Activated B cell treated with CpG ODN at 0.5 μM for 24 hours (primary cell): ENCODE results near the gene A3GALT2. TPM values are rescaled to one million over a fixed set of nuclear protein-coding genes. Genes with fewer than 3 reads are reported as not detected.
"Not testable (repeated sequence)": the region's sequence is repeated elsewhere in the genome, so short reads cannot be mapped to it uniquely, and the experiment has no call there.

ENCODE experiments used
- ATAC-seq: fragments of 200-7000 bp; cut with Tn5 transposase; one replicate; pipeline ENCODE4 v1.10.0; 2021; ENCODE audit warnings: low read depth, mild to moderate bottlenecking, moderate library complexity
- CTCF ChIA-PET: fragments of 350-600 bp; sonication (Branson Sonifier 250); formaldehyde crosslinking; loops from one replicate; lab custom pipeline; 2021; ENCODE audit warnings: antibody characterized with exemption; lab: Charles Lee
- POLR2A ChIA-PET: fragments of 350-600 bp; sonication (Branson Sonifier 250); formaldehyde crosslinking; loops from one replicate; lab custom pipeline; 2021; ENCODE audit warnings: antibody characterized with exemption; lab: Charles Lee
- DNase-seq: peaks from one replicate; pipeline ENCODE4 v3.0.0; 2022
- H3K27ac Mint-ChIP-seq: one replicate; pipeline ENCODE4 v1.8.0; 2020; ENCODE audit warnings: mixed read lengths
- H3K27me3 Mint-ChIP-seq: one replicate; pipeline ENCODE4 v1.8.0; 2021; ENCODE audit warnings: mixed read lengths
- H3K36me3 Mint-ChIP-seq: one replicate; pipeline ENCODE4 v1.8.0; 2021; ENCODE audit warnings: low read depth, mixed read lengths
- H3K4me1 Mint-ChIP-seq: one replicate; pipeline ENCODE4 v1.8.0; 2021; ENCODE audit warnings: mixed read lengths
- H3K4me3 Mint-ChIP-seq: one replicate; pipeline ENCODE4 v1.8.0; 2020; ENCODE audit warnings: mild to moderate bottlenecking, mixed read lengths
- H3K9me3 Mint-ChIP-seq: one replicate; pipeline ENCODE4 v1.8.0; 2020; ENCODE audit warnings: mixed read lengths
- intact Hi-C: fragments of 100-400 bp; cut with micrococcal nuclease; formaldehyde crosslinking; loops from one replicate; pipeline ENCODE4 v1.15.1; 2024
- total RNA-seq: library from RNA; stranded (reverse); gene quantifications from 2 replicates; pipeline ENCODE4 v1.2.3, GENCODE V29; 2022
- TF ChIP-seq, protein P1 (sequence below): fragments of 200-600 bp; IDR thresholded peaks from one replicate; pipeline ENCODE4 v1.8.0; 2022; ENCODE audit warnings: antibody characterized with exemption, mild to moderate bottlenecking

Gene A3GALT2
- total RNA-seq, 1 donor from 2014 or later: not detected

DNA sequence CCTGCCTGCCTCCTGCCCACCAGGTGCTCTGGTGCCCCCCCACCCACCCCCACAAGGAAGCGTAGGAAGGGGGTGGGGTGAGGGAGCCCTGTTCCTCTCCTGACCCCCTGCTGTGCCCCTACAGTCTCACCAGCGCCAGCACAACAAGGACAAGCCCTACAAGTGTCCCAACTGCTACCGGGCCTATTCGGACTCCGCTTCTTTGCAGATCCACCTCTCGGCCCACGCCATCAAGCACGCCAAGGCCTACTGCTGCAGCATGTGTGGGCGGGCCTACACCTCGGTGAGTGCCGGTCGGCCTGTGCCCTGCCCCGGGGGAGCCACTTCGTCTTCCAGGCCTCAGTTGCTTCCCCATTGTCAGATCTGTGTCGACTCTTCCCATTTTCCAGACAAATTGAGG is 25.9 kb downstream of the A3GALT2 start:
- intact Hi-C loops: loop anchor here (1.0 to 5.0 kb wide), 8 partner anchors 38 to 363 kb away; partner anchors contain the start of gene ZNF362
- H3K4me1 Mint-ChIP-seq: no peaks in the 10 kb centered on the region
- peaks cover 42% of the 10 kb centered on the region for H3K36me3 Mint-ChIP-seq
- H3K27ac Mint-ChIP-seq: no peak overlapping the region
- TF ChIP-seq, protein P1, sequence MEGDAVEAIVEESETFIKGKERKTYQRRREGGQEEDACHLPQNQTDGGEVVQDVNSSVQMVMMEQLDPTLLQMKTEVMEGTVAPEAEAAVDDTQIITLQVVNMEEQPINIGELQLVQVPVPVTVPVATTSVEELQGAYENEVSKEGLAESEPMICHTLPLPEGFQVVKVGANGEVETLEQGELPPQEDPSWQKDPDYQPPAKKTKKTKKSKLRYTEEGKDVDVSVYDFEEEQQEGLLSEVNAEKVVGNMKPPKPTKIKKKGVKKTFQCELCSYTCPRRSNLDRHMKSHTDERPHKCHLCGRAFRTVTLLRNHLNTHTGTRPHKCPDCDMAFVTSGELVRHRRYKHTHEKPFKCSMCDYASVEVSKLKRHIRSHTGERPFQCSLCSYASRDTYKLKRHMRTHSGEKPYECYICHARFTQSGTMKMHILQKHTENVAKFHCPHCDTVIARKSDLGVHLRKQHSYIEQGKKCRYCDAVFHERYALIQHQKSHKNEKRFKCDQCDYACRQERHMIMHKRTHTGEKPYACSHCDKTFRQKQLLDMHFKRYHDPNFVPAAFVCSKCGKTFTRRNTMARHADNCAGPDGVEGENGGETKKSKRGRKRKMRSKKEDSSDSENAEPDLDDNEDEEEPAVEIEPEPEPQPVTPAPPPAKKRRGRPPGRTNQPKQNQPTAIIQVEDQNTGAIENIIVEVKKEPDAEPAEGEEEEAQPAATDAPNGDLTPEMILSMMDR: no peak
- ATAC-seq: no peak
- no peak for DNase-seq
- no peaks in the 10 kb centered on the region for H3K27me3 Mint-ChIP-seq
- POLR2A ChIA-PET: interaction anchor here (2.0 kb wide), 1 partner anchor 177 kb away, joined by 6 read pairs; the partner anchor contains the start of gene ZSCAN20
- CTCF ChIA-PET: interaction anchor here (0.9 to 6.0 kb wide), 26 partner anchors 11 to 362 kb away, joined by 3 to 143 read pairs (median 4); partner anchors contain the start of gene ZSCAN20
- H3K4me3 Mint-ChIP-seq: no peak overlapping the region
- no peaks in the 10 kb centered on the region for H3K9me3 Mint-ChIP-seq

DNA sequence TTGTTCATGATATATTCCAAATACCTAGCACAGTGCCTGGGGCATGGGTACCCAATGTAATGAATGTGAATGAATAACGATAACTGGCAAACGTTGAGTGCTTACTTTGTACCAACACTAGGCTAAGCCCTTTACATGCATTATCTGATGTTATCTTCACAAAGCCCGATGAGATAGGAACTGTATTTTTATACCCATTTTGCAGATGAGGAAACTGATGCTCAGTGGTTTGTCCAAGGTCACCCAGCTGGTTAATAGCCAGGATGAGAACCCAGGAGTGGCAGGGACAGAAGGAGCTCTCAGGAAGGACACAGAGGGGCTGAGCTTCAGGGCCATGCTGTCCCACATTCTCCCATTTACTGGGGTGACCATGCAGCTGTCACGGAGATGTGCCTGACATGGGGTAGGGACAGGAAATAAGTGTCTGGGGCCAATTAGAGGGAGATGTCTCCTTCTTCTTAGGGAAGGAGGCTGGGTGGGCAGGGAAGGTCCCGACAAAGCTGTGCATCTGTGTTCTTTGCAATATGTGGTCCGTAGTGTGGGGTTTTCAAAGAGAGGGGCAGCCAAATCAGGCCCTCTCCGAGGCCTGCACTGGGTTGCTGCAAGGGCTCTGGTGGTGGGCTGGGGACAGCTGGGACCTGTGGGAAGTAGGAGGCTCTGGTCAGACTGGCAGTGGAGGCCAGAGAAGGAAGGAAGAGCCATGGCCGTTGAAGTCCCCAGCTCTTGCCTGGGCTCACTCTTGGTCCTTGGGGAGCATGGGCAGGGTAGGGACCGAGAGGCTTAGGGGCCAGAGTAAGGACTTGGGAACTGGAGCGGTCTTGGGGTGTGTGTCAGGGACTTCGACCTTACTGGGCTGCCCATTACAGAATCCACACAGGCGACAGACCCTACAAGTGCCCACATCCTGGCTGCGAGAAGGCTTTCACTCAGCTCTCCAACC is 26.6 kb downstream of the A3GALT2 start:
- H3K27me3 Mint-ChIP-seq: no peaks in the 10 kb centered on the region
- ChIA-PET CTCF (interaction anchor here (1.1 to 6.0 kb wide), 8 partner anchors 17 to 175 kb away, joined by 3 to 143 read pairs (median 4); partner anchors contain the start of gene ZSCAN20), POLR2A (no interaction called here)
- H3K4me1 Mint-ChIP-seq: no peaks in the 10 kb centered on the region
- H3K4me3 Mint-ChIP-seq: no peak overlapping the region
- peaks cover 45% of the 10 kb centered on the region for H3K36me3 Mint-ChIP-seq
- no peak for DNase-seq
- H3K27ac Mint-ChIP-seq: no peak overlapping the region
- intact Hi-C loops: loop anchor here (1.0 to 5.0 kb wide), 8 partner anchors 37 to 362 kb away; partner anchors contain the start of gene ZNF362
- TF ChIP-seq, protein P1: no peak
- ATAC-seq: no peak
- no peaks in the 10 kb centered on the region for H3K9me3 Mint-ChIP-seq

DNA sequence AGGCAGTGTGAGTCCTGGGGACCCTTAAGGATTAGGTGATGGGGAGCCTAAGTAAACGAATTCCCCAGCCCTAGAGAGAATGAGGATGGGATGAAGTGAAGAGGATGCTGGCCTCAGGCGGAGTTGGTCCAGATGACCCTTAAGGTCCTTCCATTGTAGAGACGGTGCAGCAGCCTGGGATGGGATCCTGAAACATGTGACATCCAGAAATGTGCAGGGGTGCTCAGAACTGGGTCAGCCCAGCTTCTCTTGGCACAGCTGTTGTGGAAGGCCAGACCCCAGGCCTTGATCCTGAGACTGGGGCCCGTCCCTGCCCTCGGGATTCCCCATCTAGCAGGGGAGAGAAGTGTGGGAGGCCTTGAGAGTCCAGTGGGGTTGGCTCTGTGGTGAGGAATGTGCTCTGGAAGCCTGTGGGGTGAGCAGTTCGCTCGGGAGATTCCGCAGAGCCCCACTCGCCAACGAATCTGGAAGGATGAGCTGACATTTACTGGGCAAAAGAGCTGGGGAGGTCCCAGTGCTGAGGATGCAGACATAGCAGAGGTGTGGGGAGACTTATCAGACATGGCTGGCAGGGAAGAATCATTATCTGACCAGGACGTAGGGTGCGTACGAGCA is 28.1 kb downstream of the A3GALT2 start:
- no peaks in the 10 kb centered on the region for H3K27me3 Mint-ChIP-seq
- no peaks in the 10 kb centered on the region for H3K4me1 Mint-ChIP-seq
- no peaks in the 10 kb centered on the region for H3K9me3 Mint-ChIP-seq
- no peak overlapping the region for H3K27ac Mint-ChIP-seq
- intact Hi-C loops: no loop called here
- no peak for DNase-seq
- no peak overlapping the region for H3K4me3 Mint-ChIP-seq
- ChIA-PET POLR2A (no interaction called here), CTCF (interaction anchor here (1.5 to 6.0 kb wide), 3 partner anchors 77 to 176 kb away, joined by 3 to 143 read pairs (median 4); partner anchors contain the start of gene ZSCAN20)
- TF ChIP-seq, protein P1: no peak
- peaks cover 49% of the 10 kb centered on the region for H3K36me3 Mint-ChIP-seq
- no peak for ATAC-seq

DNA sequence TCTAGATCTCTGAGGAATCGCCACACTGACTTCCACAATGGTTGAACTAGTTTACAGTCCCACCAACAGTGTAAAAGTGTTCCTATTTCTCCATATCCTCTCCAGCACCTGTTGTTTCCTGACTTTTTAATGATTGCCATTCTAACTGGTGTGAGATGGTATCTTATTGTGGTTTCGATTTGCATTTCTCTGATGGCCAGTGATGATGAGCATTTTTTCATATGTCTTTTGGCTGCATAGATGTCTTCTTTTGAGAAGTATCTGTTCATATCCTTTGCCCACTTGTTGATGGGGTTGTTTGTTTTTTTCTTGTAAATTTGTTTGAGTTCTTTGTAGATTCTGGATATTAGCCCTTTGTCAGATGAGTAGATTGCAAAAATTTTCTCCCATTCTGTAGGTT is 30.3 kb downstream of the A3GALT2 start:
- H3K4me1 Mint-ChIP-seq, POLR2A ChIA-PET, H3K27ac Mint-ChIP-seq, H3K27me3 Mint-ChIP-seq, intact Hi-C loops, CTCF ChIA-PET, H3K4me3 Mint-ChIP-seq, ATAC-seq, DNase-seq, H3K9me3 Mint-ChIP-seq: not testable (repeated sequence)
- peaks cover 49% of the 10 kb centered on the region for H3K36me3 Mint-ChIP-seq

DNA sequence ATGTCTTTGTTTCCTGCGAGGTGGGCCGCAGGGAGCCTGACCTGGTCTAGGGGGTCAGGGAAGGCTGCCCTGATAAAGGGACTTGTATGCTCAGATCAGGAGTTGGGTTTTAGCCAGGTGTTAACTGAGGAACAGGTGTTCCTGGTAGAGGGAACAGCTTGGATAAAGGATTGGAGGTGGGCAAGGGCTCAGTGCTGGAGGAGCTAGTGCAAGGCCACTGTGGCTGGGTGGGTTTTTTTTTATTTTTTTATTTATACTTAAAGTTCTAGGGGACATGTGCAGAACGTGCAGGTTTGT is 31.1 kb downstream of the A3GALT2 start:
- ATAC-seq: no peak
- H3K36me3 Mint-ChIP-seq: peaks cover 44% of the 10 kb centered on the region
- ChIA-PET POLR2A (no interaction called here), CTCF (no interaction called here)
- TF ChIP-seq, protein P1: no peak
- no peaks in the 10 kb centered on the region for H3K4me1 Mint-ChIP-seq
- H3K27me3 Mint-ChIP-seq: no peaks in the 10 kb centered on the region
- H3K27ac Mint-ChIP-seq: no peak overlapping the region
- intact Hi-C loops: no loop called here
- no peaks in the 10 kb centered on the region for H3K9me3 Mint-ChIP-seq
- DNase-seq: no peak
- H3K4me3 Mint-ChIP-seq: no peak overlapping the region
